Measurements from ENCODE around the gene HDC.

Gene HDC

DNA sequence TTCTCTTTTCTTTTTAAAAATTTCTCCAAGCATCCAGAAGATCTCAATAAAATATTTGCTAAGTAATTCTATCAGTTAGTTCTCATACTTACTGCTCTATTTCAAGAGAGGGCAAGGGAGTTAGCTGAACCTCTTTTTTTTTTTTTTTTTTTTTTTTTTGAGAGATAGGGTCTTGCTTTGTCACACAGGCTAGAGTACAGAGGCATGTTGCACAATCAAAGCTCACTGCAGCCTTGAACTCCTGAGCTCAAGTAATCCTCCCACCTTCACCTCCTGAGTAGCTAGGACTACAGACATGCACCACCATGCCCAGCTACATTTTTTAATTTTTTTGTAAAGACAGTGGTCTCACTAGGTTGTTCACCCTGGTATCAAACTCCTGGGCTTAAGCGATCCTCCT is 21.4 kb downstream of the HDC start:
- Mint-ChIP-seq H3K4me1 (peaks cover 43% of the 10 kb centered on the region), H3K4me3 (no peak overlapping the region), H3K27ac (no peak overlapping the region), H3K27me3 (no peaks in the 10 kb centered on the region), H3K9me3 (no peaks in the 10 kb centered on the region)
- DNase-seq (no peak), ATAC-seq (no peak)

DNA sequence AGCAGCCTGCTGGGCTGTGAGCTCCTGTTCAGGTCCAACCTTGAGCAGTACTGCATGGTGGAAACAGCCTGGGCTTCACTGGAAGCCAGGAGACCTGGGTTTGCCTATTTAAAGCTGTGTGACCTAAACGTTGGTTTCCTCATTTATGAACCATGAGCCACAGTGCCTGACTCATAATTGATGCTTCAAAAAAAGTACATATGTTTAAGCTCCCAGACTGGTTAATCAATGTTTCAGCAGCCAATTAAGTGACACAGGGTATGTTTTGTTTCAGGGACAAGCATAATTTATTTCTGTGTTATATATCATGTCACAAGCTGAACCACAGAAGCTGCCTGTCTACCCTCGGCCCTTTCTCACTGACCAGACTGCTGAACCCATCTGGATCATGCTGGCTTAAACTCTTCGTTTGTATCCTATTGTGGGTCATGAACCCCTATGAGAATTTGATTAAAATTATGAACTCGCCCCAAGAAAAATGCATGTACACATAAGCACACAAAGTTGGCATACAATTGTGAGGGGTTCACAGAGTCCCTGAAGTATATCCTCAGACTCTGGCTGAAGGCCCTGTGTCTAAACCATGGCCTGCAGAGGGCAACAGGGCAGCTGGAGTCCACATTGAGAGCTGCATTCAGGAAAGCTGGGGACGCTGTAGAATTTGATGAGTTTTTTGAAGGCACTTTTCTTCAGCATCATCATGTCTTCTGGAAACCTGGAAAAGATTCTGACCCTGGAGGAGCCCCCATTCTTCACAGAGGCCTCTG is 23.7 kb downstream of the HDC start:
- no peak for DNase-seq
- H3K27ac Mint-ChIP-seq, result no peak overlapping the region
- H3K4me3 Mint-ChIP-seq, result no peak overlapping the region
- H3K4me1 Mint-ChIP-seq, result peaks cover 22% of the 10 kb centered on the region
- no peaks in the 10 kb centered on the region for H3K27me3 Mint-ChIP-seq
- no peaks in the 10 kb centered on the region for H3K9me3 Mint-ChIP-seq
- ATAC-seq, result peak; percentile 66

DNA sequence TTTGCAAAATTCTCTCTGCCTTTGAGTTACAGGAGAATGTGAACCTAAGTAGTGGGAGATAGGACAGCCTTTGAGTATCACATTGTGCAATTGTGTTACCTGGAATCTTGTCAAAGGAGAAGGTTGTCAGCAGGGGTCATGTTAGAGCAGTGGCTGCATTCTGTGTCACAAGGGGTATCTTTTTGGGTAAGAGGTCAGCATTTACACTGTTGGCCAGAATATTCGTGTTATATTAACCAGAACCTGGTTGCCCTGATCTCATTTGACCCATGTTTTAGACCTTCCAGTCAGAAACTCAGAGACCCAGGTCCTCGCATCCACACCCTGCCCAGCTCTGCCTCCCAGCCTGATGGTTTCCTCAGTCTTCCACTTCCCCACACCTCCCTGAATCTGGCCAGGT is 27.3 kb downstream of the HDC start:
- Mint-ChIP-seq H3K27me3 (no peaks in the 10 kb centered on the region), H3K4me3 (no peak overlapping the region), H3K27ac (peak overlapping the region in 1 of 2 donors; percentile 13), H3K4me1 (peaks cover 13% of the 10 kb centered on the region), H3K9me3 (no peaks in the 10 kb centered on the region)
- DNase-seq (no peak), ATAC-seq (no peak)

DNA sequence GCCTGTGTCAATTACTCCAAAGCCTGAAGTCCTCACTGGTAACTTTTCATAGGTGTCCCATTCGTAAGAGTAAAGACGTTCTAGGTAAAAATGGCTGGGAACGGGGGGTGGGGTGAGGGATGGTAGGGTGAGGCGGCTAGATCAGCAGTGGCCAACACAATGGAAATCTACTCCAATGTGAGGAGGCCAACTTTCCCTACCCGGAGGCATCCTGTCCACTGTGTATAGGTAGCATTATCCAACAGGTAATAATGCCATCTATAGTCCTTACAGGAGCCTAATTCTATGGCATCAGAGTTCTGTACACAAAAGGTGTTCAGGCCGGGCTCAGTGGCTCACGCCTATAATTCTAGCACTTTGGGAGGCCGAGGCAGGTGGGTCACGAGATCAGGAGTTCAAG is 29.1 kb downstream of the HDC start:
- H3K4me1 Mint-ChIP-seq, result peaks cover 6% of the 10 kb centered on the region
- H3K4me3 Mint-ChIP-seq, result no peak overlapping the region
- ATAC-seq, result no peak
- no peaks in the 10 kb centered on the region for H3K27me3 Mint-ChIP-seq
- no peaks in the 10 kb centered on the region for H3K9me3 Mint-ChIP-seq
- no peak overlapping the region for H3K27ac Mint-ChIP-seq
- no peak for DNase-seq

DNA sequence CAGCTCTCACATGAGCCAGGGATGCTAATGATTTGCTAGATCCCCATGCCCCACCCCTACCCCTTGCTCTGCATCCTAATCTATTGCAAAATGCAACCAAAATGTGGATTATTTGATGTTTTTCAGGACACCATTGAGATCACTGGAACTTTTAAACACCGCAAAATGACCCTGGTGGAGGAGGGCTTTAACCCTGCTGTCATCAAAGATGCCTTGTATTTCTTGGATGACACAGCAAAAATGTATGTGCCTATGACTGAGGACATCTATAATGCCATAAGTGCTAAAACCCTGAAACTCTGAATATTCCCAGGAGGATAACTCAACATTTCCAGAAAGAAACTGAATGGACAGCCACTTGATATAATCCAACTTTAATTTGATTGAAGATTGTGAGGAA is 29.7 kb downstream of the HDC start:
- Mint-ChIP-seq H3K27me3 (no peaks in the 10 kb centered on the region), H3K4me3 (no peak overlapping the region), H3K4me1 (no peaks in the 10 kb centered on the region), H3K9me3 (no peaks in the 10 kb centered on the region), H3K27ac (no peak overlapping the region)
- no peak for ATAC-seq
- DNase-seq, result no peak

DNA sequence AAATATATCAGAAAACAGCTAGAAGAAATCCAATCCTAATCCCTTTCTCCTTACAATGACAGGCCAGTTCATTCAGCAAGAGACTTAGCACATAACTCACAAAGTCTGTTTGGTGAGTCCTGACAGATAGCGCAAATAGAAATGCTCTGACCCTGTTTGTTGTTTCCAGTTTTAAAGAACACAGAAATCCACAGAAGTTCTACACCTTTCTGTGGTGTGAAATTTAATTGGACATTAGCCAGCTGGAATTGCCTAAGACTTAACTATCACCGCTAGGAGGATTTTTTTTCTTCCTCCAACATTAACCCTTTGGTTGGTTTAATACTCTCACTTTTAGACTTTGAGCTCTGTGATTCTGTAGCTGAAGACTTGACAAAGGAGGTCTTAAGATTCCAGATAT is 30.8 kb downstream of the HDC start:
- no peak overlapping the region for H3K27ac Mint-ChIP-seq
- H3K27me3 Mint-ChIP-seq, result no peaks in the 10 kb centered on the region
- no peak overlapping the region for H3K4me3 Mint-ChIP-seq
- H3K4me1 Mint-ChIP-seq, result no peaks in the 10 kb centered on the region
- no peak for ATAC-seq
- no peaks in the 10 kb centered on the region for H3K9me3 Mint-ChIP-seq
- no peak for DNase-seq

DNA sequence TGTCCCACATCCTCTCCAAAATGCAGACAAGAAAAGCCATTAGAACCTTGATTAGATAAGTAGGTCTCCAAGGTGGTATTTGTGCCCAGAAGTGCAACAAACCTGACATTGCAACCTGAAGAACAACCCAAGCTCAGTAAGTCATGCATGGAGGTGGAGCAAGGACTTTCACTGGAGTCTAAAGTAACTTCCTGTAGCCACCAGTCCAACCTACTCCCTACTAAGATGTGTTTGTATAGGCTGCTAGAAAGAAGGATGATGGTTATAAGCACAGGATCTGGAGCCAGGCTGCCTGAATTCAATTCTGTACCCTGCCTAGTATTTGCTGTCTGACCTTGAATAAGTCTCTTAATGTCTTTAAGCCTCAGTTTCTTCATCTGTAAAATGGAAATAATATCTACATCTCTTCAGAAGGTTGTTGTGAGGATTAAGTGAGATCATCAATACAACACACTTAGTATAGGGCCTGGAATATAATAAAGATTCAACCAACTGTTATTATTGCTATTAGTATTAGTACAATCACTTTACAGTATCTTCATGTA is 32.3 kb downstream of the HDC start:
- no peak for ATAC-seq

DNA sequence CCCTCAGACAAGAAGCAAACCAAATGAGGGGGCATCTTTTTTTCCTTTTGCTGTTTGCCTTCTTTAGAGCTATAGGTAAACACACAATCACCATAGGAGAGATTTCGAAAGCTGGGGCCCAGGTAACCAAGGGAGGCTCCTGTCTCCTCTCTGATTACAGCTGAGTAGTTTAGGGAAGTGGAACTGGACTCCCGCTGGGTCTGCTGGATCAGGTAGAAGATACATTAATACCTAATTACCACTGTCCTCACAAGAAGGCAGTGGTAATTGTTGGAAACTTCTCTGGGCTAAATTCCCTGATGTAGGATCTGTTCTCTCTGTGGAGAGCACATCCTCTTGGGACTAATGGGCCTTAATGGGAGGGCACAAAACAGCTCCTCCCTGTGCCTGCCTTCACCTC is 32.7 kb downstream of the HDC start:
- Mint-ChIP-seq H3K27ac (no peak overlapping the region), H3K4me1 (no peaks in the 10 kb centered on the region), H3K4me3 (no peak overlapping the region), H3K9me3 (no peaks in the 10 kb centered on the region), H3K27me3 (no peaks in the 10 kb centered on the region)
- DNase-seq (no peak), ATAC-seq (no peak)

More for the DNA sequence above, 32.3 kb downstream of the HDC start:
- no peak overlapping the region for H3K4me3 Mint-ChIP-seq
- no peaks in the 10 kb centered on the region for H3K9me3 Mint-ChIP-seq
- H3K27me3 Mint-ChIP-seq, result no peaks in the 10 kb centered on the region
- no peaks in the 10 kb centered on the region for H3K4me1 Mint-ChIP-seq
- DNase-seq, result no peak
- no peak overlapping the region for H3K27ac Mint-ChIP-seq

DNA sequence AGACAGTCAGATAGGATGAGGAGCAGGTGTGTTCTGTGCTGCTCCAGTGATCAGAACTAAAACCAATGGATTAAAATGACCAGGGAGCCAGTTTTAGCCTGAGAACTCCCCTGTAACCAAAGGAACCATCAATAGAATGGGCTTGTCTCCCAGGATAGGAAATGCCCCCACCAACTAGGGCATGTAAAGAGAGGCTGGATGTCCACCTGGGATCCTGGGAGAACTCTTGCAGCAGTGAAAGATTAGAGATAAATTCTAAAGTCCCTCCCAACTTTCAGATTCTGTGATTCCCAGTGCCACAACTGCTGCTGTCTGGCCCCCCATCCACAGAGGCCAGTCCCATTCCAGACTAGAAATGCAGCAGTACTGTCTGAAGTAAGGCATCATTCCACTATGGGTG is 33.8 kb downstream of the HDC start:
- H3K4me3 Mint-ChIP-seq, result no peak overlapping the region
- H3K4me1 Mint-ChIP-seq, result no peaks in the 10 kb centered on the region
- DNase-seq (no peak), ATAC-seq (no peak)
- H3K27me3 Mint-ChIP-seq, result no peaks in the 10 kb centered on the region
- H3K9me3 Mint-ChIP-seq, result no peaks in the 10 kb centered on the region
- no peak overlapping the region for H3K27ac Mint-ChIP-seq

DNA sequence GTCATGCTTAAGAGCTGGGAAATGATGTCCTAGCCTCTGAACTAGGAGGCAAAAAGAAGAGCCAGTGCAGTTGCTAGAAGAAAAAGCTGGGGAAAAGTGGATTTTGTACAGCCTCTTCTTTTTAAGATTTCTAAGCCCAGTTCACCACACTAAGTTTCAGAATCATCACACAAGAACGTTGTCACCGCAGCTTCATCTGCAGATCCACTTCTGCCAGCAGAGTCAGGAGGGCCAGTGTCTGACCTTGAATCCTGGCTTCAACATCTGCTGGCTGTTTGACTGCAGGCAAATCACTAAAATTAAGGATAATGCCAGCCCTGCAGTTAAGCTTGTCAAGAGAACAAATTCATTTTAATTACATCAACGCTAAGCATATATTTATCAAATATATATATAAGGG is 36.2 kb downstream of the HDC start:
- Mint-ChIP-seq H3K4me1 (no peaks in the 10 kb centered on the region), H3K27ac (no peak overlapping the region), H3K27me3 (no peaks in the 10 kb centered on the region), H3K9me3 (no peaks in the 10 kb centered on the region), H3K4me3 (no peak overlapping the region)
- no peak for ATAC-seq
- DNase-seq, result no peak

DNA sequence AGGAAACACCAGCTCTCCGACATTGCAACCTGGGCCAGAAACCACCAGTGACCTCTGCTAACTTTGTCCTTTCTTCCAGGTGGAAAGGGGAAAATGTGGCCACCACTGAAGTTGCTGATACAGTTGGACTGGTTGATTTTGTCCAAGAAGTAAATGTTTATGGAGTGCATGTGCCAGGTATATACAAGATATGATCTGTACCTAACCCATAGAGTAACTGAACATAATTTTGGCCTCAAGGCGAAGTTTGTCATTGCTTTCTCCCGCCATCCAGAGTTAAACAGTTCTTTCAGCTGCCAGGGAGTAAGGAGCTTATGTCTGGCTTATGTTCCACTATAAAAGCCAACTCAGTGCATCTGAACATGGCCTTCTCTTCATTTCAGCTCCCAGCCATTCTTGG is 36.7 kb downstream of the HDC start:
- DNase-seq (no peak), ATAC-seq (no peak)
- Mint-ChIP-seq H3K4me1 (no peaks in the 10 kb centered on the region), H3K27me3 (no peaks in the 10 kb centered on the region), H3K4me3 (no peak overlapping the region), H3K9me3 (no peaks in the 10 kb centered on the region), H3K27ac (no peak overlapping the region)

DNA sequence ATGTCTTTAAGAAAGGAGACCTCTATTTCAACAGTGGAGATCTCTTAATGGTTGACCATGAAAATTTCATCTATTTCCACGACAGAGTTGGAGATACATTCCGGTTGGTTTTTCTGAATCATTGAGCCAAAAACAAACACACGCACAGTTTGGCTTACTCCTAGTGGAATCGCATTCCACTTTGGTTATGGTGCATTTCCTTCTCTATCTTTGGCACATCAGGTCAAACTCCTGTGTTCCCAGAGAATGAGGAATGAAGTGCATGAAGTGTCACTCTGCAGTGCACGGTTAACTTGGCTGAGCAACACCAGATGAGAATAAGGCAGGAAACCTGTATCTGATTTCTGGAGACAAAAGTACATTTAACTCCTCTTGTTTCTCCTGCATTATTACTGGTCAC is 38.5 kb downstream of the HDC start:
- no peaks in the 10 kb centered on the region for H3K27me3 Mint-ChIP-seq
- DNase-seq, result no peak
- no peak for ATAC-seq
- H3K4me3 Mint-ChIP-seq, result no peak overlapping the region
- H3K27ac Mint-ChIP-seq, result no peak overlapping the region
- H3K9me3 Mint-ChIP-seq, result no peaks in the 10 kb centered on the region
- H3K4me1 Mint-ChIP-seq, result no peaks in the 10 kb centered on the region

DNA sequence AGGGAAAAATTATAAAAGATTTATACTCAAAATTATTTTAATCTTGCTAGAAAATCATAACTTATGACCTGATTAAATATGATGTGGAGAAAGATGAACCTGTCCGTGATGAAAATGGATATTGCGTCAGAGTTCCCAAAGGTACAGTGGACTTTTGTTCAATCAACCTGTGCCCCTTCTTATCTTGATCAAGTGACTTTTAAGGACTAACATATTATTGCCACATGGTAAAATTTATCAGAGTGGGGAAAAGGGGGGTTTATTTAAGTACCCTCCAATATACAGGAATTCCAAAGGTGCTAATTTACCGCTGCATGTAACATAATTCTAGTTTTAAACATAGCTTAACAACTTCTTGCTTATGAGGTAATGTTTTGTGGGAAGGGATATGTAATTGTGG is 39.6 kb downstream of the HDC start:
- Mint-ChIP-seq H3K27ac (no peak overlapping the region), H3K27me3 (no peaks in the 10 kb centered on the region), H3K9me3 (no peaks in the 10 kb centered on the region), H3K4me1 (no peaks in the 10 kb centered on the region), H3K4me3 (no peak overlapping the region)
- DNase-seq, result no peak
- ATAC-seq, result no peak

DNA sequence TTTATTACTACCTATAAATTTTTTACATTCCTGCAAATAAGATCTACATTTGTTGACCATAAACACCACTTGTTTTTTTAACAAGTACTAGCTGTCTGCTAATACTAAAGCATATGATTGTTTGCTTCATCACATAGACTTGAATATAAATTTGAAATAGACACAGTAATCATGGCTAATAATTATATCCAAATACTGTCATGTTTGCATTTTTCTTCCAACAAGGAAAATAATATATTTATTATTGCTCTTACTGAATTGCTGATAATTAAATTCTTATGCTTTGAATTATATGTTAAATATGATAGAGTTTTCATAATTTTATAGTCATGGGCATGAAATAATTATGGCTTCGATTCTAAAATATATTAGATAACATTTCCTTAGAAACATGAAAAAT is 40.5 kb downstream of the HDC start:
- H3K27ac Mint-ChIP-seq, result no peak overlapping the region

DNA sequence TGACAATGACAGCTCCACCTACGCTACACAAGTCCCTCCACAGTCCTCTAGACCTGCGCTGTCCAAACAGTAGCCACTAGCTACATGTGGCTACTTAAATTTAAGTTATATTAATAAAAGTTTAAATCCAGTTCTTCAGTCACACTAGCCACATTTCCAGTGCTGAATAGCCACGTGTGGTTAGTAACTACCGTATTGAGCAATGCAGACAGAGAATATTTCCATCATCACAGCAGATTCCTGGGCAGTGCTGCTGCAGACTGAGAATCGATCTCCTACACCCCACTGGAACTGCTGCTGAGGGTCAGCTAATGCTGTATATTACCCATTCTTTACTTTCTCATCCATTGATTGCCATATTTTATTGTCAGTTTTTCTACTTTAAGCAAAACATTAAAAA is 40.9 kb downstream of the HDC start:
- ATAC-seq (no peak), DNase-seq (no peak)
- H3K9me3 Mint-ChIP-seq, result no peaks in the 10 kb centered on the region
- no peak overlapping the region for H3K27ac Mint-ChIP-seq
- H3K27me3 Mint-ChIP-seq, result no peaks in the 10 kb centered on the region
- no peak overlapping the region for H3K4me3 Mint-ChIP-seq
- peaks cover 7% of the 10 kb centered on the region for H3K4me1 Mint-ChIP-seq

More for the DNA sequence above, 40.5 kb downstream of the HDC start:
- no peak overlapping the region for H3K4me3 Mint-ChIP-seq
- DNase-seq (no peak), ATAC-seq (no peak)
- no peaks in the 10 kb centered on the region for H3K9me3 Mint-ChIP-seq
- H3K27me3 Mint-ChIP-seq, result no peaks in the 10 kb centered on the region
- peaks cover 2% of the 10 kb centered on the region for H3K4me1 Mint-ChIP-seq

DNA sequence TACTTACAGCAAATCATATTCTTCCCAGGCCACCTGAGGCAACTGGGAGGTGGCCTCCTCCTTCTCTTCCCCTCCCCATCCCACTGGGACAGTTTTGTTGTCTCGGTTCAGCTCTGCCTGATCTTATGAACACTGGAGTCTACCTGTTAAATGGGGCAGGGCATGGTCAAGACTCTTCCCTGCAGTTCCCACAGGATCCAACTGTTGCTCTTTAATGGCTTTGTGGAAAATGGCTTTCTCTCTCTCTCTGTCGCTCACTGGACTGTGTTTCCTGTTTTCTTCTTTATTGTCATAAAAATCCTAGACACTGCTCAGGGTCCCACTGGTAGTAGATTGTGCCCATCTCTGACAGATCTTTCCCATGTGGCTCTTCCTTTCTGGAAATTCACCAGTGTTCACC is 43.3 kb downstream of the HDC start:
- Mint-ChIP-seq H3K27me3 (no peaks in the 10 kb centered on the region), H3K4me3 (no peak overlapping the region), H3K9me3 (no peaks in the 10 kb centered on the region), H3K27ac (peak overlapping the region in 1 of 2 donors; percentile 64), H3K4me1 (peaks cover 29% of the 10 kb centered on the region)
- DNase-seq (no peak), ATAC-seq (no peak)

DNA sequence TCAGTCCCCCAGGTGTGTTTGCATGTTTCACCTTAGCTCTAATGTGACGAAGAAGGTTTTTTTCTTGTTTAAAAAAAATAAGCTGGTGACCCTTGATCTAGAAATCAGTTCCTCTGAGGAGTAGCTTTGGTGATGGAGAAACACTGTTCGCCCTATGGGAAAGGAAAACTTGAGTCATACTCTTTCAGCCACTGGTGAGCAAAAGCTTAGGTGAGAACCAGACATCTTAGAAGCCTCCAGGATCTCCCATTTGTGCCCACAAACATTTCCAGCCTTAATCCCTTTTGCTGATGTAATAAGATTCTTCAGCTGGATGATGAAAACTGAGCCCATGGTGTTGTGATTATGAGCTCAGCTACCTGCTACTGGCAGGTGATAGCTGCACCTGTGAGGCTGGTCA is 45.7 kb downstream of the HDC start:
- Mint-ChIP-seq H3K27me3 (peaks cover 6% of the 10 kb centered on the region), H3K4me1 (peaks cover 29% of the 10 kb centered on the region), H3K4me3 (no peak overlapping the region), H3K27ac (peak overlapping the region in 1 of 2 donors; percentile 83), H3K9me3 (peaks cover 0 to 9% of the 10 kb centered on the region in 2 donors)
- peak; percentile 79 for ATAC-seq
- peak in 1 of 2 donors; percentile 12 for DNase-seq

Measured in stimulated activated naive CD8-positive, alpha-beta T cell treated with anti-CD3 and anti-CD28 coated beads, Interleukin-15, amount 100 ng/mL, for 72 hours (primary cell).